Hepatic stellate cell (primary cell): ENCODE results near the gene IGBP1.
"Not testable (repeated sequence)": the region's sequence is repeated elsewhere in the genome, so short reads cannot be mapped to it uniquely, and the experiment has no call there.

Experiments
- DNase-seq: peaks from one replicate; pipeline ENCODE4 v3.0.0; 2011; ENCODE audit warnings: low spot score

Gene IGBP1

DNA sequence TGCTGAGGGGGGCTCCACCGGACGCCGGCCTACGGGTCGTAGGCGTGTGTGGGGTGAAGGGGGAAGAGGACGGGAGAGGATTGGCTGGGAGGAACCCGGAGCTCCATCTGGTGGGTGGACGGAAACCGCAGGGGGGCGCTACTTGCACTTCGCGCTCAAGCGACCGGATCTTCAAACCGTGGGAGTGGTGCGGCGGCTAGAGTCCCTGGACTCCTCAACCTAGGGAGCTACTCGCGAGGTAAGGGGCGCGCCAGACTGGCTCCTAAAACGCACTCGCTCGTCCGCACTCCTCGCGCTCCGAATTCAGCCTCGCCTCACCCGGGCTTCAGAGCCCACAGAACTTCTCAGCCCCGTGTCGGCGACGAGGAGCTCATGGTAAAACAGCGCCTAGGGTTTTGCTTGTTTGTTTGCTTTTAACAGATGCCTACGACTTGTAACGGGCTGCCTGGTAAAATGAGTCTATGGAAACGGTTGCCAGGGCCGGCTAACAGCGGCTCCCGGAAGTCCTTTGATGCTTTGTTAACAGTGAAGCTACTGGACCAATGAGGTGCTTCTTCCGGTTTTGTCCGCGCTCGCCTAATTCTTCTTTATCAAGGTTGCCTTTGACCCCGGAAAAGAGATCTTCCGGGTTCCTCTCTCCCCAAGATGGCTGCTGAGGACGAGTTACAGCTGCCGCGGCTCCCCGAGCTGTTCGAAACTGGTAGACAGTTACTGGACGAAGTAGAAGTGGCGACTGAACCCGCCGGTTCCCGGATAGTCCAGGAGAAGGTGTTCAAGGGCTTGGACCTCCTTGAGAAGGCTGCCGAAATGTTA, at the start of gene IGBP1:
TSS of gene IGBP1 (plus strand) at position 145 of the 813 bp plus-strand sequence. CDS start at position 646, 501 bp downstream.
- DNase-seq: peak; percentile 77

GRCh38 chrX:70084592-70085240, 48.5 kb upstream of the IGBP1 start:
- no peak for DNase-seq

- peak; percentile 20 for DNase-seq
These were observed 45.2 kb upstream of the IGBP1 start for GRCh38 chrX:70087857-70088630.

GRCh38 chrX:70088751-70089150, 44.5 kb upstream of the IGBP1 start:
- DNase-seq: no peak

DNA sequence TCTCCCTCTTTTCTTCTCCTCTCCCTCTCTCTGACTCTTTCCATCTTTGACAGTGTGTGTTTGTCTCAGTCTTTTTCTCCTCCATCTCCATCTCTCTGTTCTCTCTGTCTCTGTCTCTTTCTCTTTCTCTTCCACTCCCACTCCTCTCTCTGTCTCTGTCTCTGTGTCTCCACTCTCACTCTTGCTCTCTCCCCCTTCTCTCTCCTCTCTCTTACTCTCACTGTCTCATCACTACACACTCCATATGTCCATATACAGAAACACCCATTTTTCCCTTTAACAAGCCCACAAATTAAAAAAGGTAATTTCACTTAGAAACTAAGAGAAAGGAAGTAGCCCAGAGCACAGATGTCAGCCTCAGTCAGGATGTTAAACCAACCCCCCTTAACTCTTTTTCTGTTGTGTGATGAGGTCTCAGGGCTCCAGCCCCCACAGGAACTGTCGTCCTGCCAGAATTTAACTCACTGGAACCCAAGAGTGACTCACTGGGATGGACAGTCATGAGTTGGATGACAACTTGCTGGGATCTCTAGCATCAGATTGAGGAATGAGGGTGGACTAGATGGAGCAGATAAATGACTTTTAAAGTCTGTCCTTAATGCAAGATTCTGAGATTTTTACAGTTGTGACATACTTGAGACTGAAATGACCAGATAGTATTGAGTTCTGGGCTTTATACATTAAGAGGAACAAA, 43.5 kb upstream of the IGBP1 start:
- peak; percentile 41 for DNase-seq

GRCh38 chrX:70092247-70092646, 41.0 kb upstream of the IGBP1 start:
- no peak for DNase-seq

DNA sequence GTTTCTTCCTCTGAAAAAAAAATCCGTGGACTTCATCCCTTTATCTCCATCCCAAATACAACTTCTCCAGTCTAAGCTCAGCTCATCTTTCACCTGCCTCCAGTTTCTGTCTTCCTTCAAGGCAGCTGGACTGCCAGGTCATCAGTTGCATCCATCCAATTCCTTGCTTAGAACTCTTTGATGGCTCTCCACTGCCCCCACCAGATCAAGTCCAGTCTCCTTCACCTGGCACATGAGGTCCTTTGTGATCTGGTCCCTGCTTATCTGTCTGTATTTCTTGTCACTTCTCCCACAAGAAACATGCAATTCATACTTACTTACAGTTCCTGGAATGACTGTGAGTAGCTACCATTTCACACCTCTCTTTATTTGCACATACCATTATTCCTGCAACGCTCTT, 37.2 kb upstream of the IGBP1 start:
- peak; percentile 20 for DNase-seq

DNA sequence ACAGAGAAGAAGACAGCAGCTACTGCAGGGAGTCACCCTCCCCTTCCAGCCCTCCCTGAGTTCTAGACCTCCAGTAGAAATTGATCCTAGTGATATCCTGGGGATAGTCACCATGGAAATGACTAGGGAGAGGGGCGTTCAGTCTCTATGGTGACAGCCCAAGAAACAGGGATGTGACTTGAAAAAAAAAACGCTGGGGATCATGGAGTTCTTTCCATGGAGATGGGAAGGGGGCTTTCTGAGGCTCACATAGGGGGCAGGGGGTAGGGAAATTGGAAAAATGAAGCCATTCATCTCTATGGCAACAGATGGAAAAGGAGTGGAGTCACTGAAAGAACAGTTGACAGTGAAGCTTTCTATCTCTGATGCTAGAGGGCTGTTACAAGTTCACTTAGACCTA, 28.0 kb upstream of the IGBP1 start:
- DNase-seq: no peak

DNA sequence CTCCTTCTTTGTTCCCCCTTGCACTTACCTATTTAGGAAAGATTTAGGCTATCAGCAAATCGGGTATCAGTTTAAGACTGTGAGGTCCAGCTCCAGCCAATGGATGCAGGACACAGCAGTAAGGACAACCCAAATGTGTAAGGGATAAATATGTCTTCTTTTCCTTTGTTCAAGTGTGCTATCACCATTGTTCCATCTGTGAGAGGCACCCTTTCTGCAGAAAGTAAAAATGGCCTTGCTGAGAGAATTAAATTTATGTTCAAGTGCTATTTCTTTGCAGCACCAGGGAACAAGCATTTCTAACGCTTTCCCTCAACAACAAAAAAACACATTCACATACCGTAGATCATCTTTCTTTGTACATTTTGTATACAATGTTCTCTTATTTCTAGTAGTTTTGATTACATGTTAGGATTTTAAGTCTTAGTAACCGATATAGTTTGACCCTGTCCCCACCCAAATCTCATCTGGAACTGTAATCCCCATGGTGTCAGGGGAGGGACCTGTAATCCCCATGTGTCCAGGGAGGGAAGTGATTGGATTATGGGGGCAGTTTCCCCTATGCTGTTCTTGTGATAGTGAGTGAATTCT, 21.7 kb upstream of the IGBP1 start:
- DNase-seq: not testable (repeated sequence)

- DNase-seq: no peak
These were observed 15.5 kb upstream of the IGBP1 start for GRCh38 chrX:70117738-70118137.

GRCh38 chrX:70123014-70123413, 10.2 kb upstream of the IGBP1 start:
- DNase-seq: not testable (repeated sequence)

GRCh38 chrX:70124678-70125077, 8.6 kb upstream of the IGBP1 start:
- DNase-seq: no peak

DNA sequence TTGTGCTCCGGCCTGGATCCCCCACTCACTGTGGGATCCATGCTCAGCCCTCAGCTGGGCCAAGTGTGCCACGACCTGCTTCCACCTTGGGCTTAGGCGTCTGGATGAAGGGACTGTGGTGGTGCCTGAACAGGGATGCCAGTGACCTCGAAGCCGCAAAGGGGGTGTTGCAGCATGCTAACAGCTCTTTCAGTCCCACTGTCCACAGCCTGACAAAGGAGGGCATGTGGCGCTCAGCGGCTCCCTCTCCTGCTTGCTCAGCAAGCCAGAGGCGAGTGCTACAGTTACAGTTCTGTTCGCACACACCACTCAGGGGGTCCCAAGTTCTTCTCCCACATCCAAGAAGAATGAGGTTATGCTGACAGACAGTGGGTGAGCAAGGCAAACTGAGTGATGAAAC, 5.2 kb upstream of the IGBP1 start:
- no peak for DNase-seq

GRCh38 chrX:70129816-70130215, 3.4 kb upstream of the IGBP1 start:
- DNase-seq: peak; percentile 16

DNA sequence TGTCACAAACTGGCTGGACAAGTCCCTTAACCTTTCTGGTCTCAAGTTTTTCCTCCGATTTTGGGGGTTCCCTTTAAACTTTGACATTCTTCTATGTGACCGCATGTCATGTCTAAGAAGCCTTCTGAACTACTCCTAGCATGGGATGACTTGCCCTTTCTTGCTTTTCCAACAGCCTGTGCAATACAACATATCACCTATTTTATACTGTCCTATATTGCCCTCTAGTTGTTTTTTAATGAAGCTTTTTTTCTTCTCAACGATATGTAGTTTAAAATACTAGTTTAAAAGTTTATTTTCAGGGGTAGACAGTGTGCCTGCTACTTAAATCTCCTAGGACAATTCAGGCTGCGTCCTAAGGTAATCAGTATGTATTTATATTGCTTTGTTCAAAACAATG, 1.0 kb upstream of the IGBP1 start:
- DNase-seq: no peak

DNA sequence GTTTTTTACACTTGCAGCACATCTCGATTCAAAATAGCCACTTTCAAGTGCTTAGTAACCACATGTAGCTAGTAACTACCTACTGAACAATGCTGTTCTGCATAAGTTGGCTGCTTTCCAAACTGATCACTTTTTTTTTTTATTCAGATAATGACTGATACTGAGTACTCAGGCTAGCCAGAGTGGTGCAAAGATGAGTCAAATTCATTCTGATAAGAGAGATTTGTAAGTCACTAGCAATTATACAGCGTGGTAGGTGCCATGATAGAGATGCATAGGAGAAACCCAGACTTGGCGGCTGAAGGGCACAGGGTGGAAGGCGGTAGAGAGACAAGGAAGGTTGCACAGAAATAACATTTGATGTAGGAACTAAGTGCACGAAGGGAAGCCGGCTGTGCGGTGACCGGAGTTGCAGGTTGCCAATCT, 357 bp upstream of the IGBP1 start:
- DNase-seq: no peak

DNA sequence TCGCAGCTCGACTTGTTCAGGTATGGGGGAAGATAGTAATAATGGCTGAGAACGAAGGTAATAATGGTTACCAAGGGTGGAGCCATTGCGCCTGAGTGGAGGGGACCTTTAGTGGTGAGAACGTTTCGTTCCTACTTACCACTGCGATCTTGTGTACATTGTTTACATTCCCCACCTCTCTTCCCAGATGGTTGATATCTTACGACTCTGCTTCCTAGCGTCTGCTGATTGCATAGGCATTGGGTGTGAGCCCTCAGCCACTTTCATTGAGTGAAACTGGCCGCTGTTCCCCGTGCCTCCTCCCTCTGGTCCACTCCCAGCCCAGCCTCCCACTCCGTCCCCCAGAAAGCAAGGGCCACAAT, 850 bp downstream of the IGBP1 start:
- DNase-seq: peak; percentile 16

DNA sequence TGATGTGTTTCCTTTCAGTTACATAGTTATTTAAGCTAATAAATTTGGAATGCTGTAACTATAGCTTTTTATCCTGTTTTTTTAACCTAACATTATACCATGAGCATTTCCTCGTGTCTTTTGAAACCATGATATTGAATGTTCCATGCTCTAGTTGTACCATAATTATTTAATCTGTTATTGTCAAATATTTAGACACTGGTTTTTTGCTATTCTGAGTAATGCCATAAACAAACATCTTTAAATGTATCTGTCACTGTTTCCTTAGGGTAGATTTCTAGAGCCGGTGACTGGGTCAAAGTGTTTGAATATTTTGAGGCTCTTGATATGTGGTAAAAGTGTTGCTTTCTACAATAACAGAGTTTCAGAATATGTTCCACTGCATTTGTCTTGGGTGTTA, 5.4 kb downstream of the IGBP1 start:
- no peak for DNase-seq

DNA sequence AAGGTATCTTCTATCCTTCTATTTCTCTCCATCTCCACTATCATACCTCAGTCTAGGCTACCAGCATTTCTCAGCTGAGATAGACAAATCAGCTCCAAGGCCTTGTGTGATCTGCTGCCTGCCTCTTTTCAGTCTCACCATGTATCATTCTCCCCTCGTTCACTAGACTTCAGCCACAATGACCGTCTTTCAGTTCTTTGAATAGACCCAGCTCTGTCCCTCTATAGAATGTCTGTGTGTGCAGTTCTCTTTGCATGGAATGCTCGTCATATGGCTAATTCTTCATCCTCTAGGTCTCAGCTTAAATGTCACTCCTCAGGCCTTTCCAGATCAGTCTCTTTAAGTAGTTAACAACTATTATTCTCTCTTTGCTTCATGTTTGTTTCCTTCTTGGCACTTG, 6.5 kb downstream of the IGBP1 start:
- DNase-seq: no peak

DNA sequence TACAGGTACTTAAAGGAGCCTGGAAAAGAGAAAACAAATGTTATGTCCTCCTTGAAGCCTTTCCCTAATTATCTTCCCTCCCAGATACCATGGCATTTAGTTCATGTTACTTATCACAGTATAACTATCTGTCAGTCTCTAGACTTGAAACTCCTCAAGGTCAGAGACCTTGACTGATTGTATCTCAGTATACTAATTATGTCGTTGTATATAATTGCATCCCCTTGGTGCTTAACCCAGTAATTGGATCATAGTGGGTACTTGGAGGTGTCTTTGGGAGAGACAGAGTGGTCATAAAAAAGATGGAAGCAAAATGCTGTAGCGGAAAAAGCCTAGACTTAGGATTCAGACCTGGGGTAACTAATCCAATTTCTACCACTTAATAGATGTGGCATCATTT, 8.1 kb downstream of the IGBP1 start:
- DNase-seq: no peak

GRCh38 chrX:70166601-70167590, 33.6 kb downstream of the IGBP1 start:
- DNase-seq: no peak
